ENCODE results near the gene WWOX.

DNA sequence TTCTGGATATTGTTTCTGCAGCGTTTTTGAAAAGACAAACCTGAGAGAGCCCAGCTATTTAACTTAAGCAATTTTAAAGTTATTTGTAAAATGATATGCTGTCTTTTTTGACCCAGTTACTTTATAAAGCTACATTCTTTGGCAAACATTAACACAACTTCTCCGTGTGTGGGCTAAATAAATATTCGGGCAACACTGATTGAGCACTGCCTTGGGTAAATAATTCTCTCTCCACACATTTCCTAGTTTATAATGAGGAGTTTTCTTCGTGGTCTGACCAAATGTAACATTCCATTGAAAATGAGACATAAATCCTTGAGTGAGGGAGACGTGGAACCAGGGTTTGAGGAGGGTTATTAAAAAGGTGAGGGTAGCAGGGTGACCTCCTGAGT, 142.8 kb downstream of the WWOX start:
- no peak for TF ChIP-seq POLR2A (IDR thresholded peaks at IDR 0.05; ENCODE audit: low read length)
- TF ChIP-seq GATA1 (IDR thresholded peaks at IDR 0.05; ENCODE audit: low read depth, low read length), result no peak
